HT1080 (cell line): Measurements from ENCODE around the gene ABCC12. TPM values are rescaled to one million over a fixed set of nuclear protein-coding genes. Genes with fewer than 3 reads are reported as not detected.

ENCODE experiments used
- DNase-seq: peaks from one replicate; pipeline ENCODE4 v3.0.0-alpha.2; 2015; ENCODE audit warnings: low read depth
- total RNA-seq: library from RNA; depleted of rRNA; stranded (reverse); fragments of >200 nt; shearing (Covaris generic); gene quantifications from 2 replicates; pipeline ENCODE4 v1.2.3, GENCODE V29; 2014

Gene ABCC12
- total RNA-seq, 1 experiment from 2014 or later = not detected

- no peak for DNase-seq
Measured at GRCh38 chr16:48133455-48134211, 22.2 kb downstream of the ABCC12 start.

GRCh38 chr16:48132696-48133095, 23.1 kb downstream of the ABCC12 start:
- DNase-seq = no peak

GRCh38 chr16:48131201-48131935, 24.4 kb downstream of the ABCC12 start:
- DNase-seq = no peak

GRCh38 chr16:48129926-48130325, 25.9 kb downstream of the ABCC12 start:
- no peak for DNase-seq

GRCh38 chr16:48128769-48129168, 27.0 kb downstream of the ABCC12 start:
- no peak for DNase-seq

- peak; percentile 100 for DNase-seq
Measured at GRCh38 chr16:48126801-48127644, 28.8 kb downstream of the ABCC12 start.

GRCh38 chr16:48125888-48126287, 29.9 kb downstream of the ABCC12 start:
- DNase-seq = peak; percentile 18

- no peak for DNase-seq
Measured at GRCh38 chr16:48124266-48124665, 31.5 kb downstream of the ABCC12 start.

GRCh38 chr16:48123104-48123788, 32.5 kb downstream of the ABCC12 start:
- DNase-seq = peak; percentile 99

GRCh38 chr16:48121276-48121675, 34.5 kb downstream of the ABCC12 start:
- no peak for DNase-seq

GRCh38 chr16:48118841-48119240, 37.0 kb downstream of the ABCC12 start:
- no peak for DNase-seq

- DNase-seq = peak; percentile 52
Measured at GRCh38 chr16:48117217-48118105, 38.3 kb downstream of the ABCC12 start.

GRCh38 chr16:48115299-48115698, 40.5 kb downstream of the ABCC12 start:
- no peak for DNase-seq

GRCh38 chr16:48114410-48114809, 41.4 kb downstream of the ABCC12 start:
- no peak for DNase-seq

GRCh38 chr16:48113471-48113870, 42.3 kb downstream of the ABCC12 start:
- DNase-seq = no peak

GRCh38 chr16:48113001-48113400, 42.8 kb downstream of the ABCC12 start:
- DNase-seq = no peak

GRCh38 chr16:48112600-48112999, 43.2 kb downstream of the ABCC12 start:
- no peak for DNase-seq

GRCh38 chr16:48110982-48111381, 44.8 kb downstream of the ABCC12 start:
- no peak for DNase-seq

- no peak for DNase-seq
Measured at GRCh38 chr16:48110000-48110399, 45.8 kb downstream of the ABCC12 start.

- DNase-seq = no peak
Measured at GRCh38 chr16:48109475-48109874, 46.3 kb downstream of the ABCC12 start.
